ENCODE data around the gene PTPRN2. TPM values are rescaled to one million over a fixed set of nuclear protein-coding genes. Genes with fewer than 3 reads are reported as not detected.

PTPRN2 gene
- total RNA-seq, 5 donors from 2014 or later (not counting 1 experiment from before 2014, with no cell fraction given) = 0.60 to 1.7 (median 0.82) TPM

DNA sequence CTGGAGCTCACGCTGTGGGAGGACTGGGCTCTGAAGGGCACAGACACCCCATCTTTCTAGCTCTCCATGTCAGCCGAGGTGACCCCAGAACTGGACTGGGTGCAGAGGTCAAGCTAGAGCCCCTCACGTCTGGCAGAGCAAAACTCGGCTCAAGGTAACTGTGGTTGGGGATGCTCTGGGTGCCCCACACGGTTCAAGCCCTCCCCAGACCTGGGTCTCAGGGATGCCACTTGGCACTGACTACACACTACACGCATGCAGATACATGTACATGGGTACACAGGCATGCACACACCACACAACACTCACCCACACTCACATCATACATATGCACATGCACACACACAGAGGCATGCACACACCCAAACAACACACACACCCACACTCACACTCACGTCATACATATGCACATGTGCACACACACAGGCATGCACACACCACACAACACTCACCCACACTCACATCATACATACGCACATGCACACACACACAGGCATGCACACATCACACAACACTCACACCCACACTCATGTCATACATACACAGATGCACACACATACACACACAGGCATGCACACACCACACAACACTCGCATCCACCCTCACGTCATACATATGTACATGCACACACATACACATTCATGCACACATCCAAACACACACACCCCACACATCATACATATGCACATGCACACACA lies 1031.5 kb downstream of the PTPRN2 start:
- Histone ChIP-seq H3K27me3 (replicated peaks in 1 of 2; ENCODE audit: control insufficient read depth in 2 of 2, extremely low read depth in 1 of 2, insufficient read depth in 2 of 2, low read length in 1 of 2) (no peaks in the 10 kb centered on the region), H3K36me3 (ENCODE audit: control insufficient read depth in 2 of 2, extremely low read depth in 1 of 2, insufficient read depth in 1 of 2, low read length in 1 of 2) (no peaks in the 10 kb centered on the region), H3K27ac (ENCODE audit: low read length) (no peak overlapping the region), H3K4me3 (ENCODE audit: control insufficient read depth in 1 of 2, extremely low read depth in 1 of 2, low read length in 1 of 2) (no peak overlapping the region), H3K9me3 (no peaks in the 10 kb centered on the region), H3K4me1 (ENCODE audit: control insufficient read depth in 1 of 2, extremely low read depth in 1 of 2, insufficient read depth in 2 of 2, low read length in 2 of 2) (no peaks in the 10 kb centered on the region)
- CTCF ChIA-PET = no interaction called here
- POLR2A ChIA-PET = no interaction called here
- 96% methylated on average over 9 of the region's 10 CpGs for WGBS (ENCODE audit: insufficient coverage)
- ATAC-seq (replicated peaks in 1 of 4) (no peak), DNase-seq (no peak)
- Mint-ChIP-seq H3K27ac (no peak overlapping the region), H3K36me3 (no peaks in the 10 kb centered on the region), H3K4me1 (peaks cover 0 to 5% (median 0%) of the 10 kb centered on the region in 3 donors), H3K27me3 (no peaks in the 10 kb centered on the region), H3K4me3 (no peak overlapping the region), H3K9me3 (no peaks in the 10 kb centered on the region)

DNA sequence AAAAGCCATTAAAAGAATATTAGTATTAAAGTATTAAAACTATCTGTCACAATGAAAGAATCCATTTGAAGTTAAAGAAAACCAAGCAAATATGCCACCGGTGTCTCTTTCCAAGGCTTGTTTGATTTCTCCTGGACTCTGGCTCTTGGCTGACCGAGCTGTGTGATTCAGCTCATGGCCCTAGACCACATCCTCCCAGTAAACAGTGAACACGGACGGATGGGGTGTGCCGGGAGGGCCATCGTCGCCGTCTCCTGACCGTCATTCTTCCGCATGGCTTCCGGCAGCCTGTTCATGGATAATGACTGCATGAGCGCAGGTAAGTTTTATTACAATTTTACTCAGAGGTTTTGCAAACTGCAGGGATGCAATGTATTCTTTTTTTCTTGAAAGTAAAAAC lies 1032.3 kb downstream of the PTPRN2 start:
- POLR2A ChIA-PET = interaction anchor here in 1 of 2 donors (0.6 kb wide), 1 partner anchor 139 kb away, joined by 4 read pairs; no protein-coding TSS in a partner anchor
- no peak overlapping the region for H3K4me3 Mint-ChIP-seq
- H3K9me3 Mint-ChIP-seq = no peaks in the 10 kb centered on the region
- no peaks in the 10 kb centered on the region for H3K27me3 Mint-ChIP-seq
- no peaks in the 10 kb centered on the region for H3K36me3 Mint-ChIP-seq
- Histone ChIP-seq H3K27ac (ENCODE audit: low read length) (no peak overlapping the region), H3K27me3 (replicated peaks in 1 of 2; ENCODE audit: control insufficient read depth in 2 of 2, extremely low read depth in 1 of 2, insufficient read depth in 2 of 2, low read length in 1 of 2) (peaks cover 0 to 4% of the 10 kb centered on the region in 2 experiments), H3K36me3 (ENCODE audit: control insufficient read depth in 2 of 2, extremely low read depth in 1 of 2, insufficient read depth in 1 of 2, low read length in 1 of 2) (no peaks in the 10 kb centered on the region), H3K4me1 (ENCODE audit: control insufficient read depth in 1 of 2, extremely low read depth in 1 of 2, insufficient read depth in 2 of 2, low read length in 2 of 2) (no peaks in the 10 kb centered on the region), H3K9me3 (no peaks in the 10 kb centered on the region), H3K4me3 (ENCODE audit: control insufficient read depth in 1 of 2, extremely low read depth in 1 of 2, low read length in 1 of 2) (no peak overlapping the region)
- no peak overlapping the region for H3K27ac Mint-ChIP-seq
- H3K4me1 Mint-ChIP-seq = peaks cover 0 to 5% (median 0%) of the 10 kb centered on the region in 3 donors
- CTCF ChIA-PET = no interaction called here
- ATAC-seq (replicated peaks in 1 of 4) (no peak), DNase-seq (no peak)
- WGBS (ENCODE audit: insufficient coverage) = 94% methylated on average over 9 of the region's 12 CpGs

DNA sequence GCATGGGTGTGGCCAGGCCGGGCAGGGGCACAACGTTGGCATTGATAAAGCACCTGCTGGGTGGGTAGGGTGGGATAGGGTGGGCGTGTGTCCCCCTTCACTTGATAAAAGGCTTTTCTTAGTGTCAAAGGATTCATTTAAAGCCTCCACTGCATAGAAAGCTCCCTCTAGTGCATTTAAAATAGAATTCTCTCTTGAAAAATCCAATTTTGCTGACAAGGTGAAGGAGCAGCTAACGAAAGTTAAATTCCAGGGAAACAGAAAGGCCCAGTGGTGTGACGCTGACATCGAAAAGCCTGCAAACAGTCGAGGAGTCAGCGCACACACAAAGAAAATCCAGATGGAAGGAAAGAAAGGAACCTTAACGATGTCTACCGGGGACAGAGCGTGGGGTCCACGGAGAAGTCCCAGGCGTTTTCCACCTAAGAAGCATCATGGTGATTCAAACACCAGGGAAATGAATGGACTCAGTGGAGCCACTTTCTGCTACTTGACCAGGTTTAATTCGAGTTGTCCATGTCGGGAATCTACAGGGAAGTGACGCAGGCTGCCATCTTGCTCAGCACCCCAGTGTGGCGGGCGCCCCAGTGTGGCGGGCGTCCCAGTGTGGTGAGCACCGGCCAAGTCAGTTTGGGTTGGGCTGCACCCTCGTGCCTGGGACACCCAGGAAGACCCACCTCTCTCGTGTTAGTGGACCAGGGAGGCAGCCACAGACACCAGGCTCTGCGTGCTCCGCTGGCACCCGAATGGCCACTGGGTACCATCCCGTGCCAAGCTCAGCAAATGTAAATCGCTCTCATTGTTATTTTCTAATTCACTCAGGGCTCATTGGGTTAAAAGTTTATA lies 1033.0 kb downstream of the PTPRN2 start:
- no peaks in the 10 kb centered on the region for H3K36me3 ChIP-seq (ENCODE audit: control insufficient read depth in 2 of 2, extremely low read depth in 1 of 2, insufficient read depth in 1 of 2, low read length in 1 of 2)
- H3K27ac ChIP-seq (ENCODE audit: low read length) = no peak overlapping the region
- peaks cover 0 to 11% of the 10 kb centered on the region in 2 experiments for H3K27me3 ChIP-seq (replicated peaks in 1 of 2; ENCODE audit: control insufficient read depth in 2 of 2, extremely low read depth in 1 of 2, insufficient read depth in 2 of 2, low read length in 1 of 2)
- no peaks in the 10 kb centered on the region for H3K9me3 Mint-ChIP-seq
- DNase-seq (no peak), ATAC-seq (replicated peaks in 1 of 4) (no peak)
- WGBS (ENCODE audit: insufficient coverage) = 90% methylated on average over 19 of the region's 28 CpGs
- no peak overlapping the region for H3K4me3 Mint-ChIP-seq
- ChIA-PET CTCF (no interaction called here), POLR2A (interaction anchor here in 1 of 2 donors (0.6 kb wide), 1 partner anchor 139 kb away, joined by 4 read pairs; no protein-coding TSS in a partner anchor)
- H3K27me3 Mint-ChIP-seq = no peaks in the 10 kb centered on the region
- no peak overlapping the region for H3K4me3 ChIP-seq (ENCODE audit: control insufficient read depth in 1 of 2, extremely low read depth in 1 of 2, low read length in 1 of 2)
- H3K4me1 Mint-ChIP-seq = peaks cover 0 to 5% (median 0%) of the 10 kb centered on the region in 3 donors
- no peaks in the 10 kb centered on the region for H3K9me3 ChIP-seq
- H3K36me3 Mint-ChIP-seq = no peaks in the 10 kb centered on the region
- H3K4me1 ChIP-seq (ENCODE audit: control insufficient read depth in 1 of 2, extremely low read depth in 1 of 2, insufficient read depth in 2 of 2, low read length in 2 of 2) = no peaks in the 10 kb centered on the region
- no peak overlapping the region for H3K27ac Mint-ChIP-seq

DNA sequence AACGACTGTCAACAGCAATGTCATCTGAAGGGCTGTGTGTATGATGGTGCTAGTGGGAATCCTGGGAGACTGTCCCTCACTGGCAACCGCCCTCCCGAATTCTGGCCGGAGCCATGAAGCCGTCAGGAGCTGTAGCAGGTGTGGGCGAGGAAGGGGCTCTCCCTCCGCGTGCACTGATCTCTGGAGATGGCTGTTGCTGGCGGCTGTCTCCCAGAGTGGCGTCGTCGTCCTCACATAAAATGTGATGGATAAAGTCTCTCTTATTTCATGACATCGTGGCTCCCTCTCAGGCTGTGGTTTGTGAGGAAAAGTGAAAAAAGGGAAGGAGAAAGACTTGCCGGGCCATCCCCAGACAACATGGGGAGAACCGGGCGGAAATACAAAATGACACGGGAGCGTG lies 1034.4 kb downstream of the PTPRN2 start:
- CTCF ChIA-PET = no interaction called here
- ATAC-seq (replicated peaks in 1 of 4) = no peak
- no peak for DNase-seq
- POLR2A ChIA-PET = no interaction called here
- H3K27ac ChIP-seq (ENCODE audit: low read length) = no peak overlapping the region
- H3K36me3 ChIP-seq (ENCODE audit: control insufficient read depth in 2 of 2, extremely low read depth in 1 of 2, insufficient read depth in 1 of 2, low read length in 1 of 2) = no peaks in the 10 kb centered on the region
- peaks cover 0 to 13% of the 10 kb centered on the region in 2 experiments for H3K27me3 ChIP-seq (replicated peaks in 1 of 2; ENCODE audit: control insufficient read depth in 2 of 2, extremely low read depth in 1 of 2, insufficient read depth in 2 of 2, low read length in 1 of 2)
- Mint-ChIP-seq H3K4me3 (no peak overlapping the region), H3K27me3 (no peaks in the 10 kb centered on the region), H3K9me3 (no peaks in the 10 kb centered on the region), H3K36me3 (peaks cover under 1% of the 10 kb centered on the region), H3K4me1 (peaks cover 0 to 5% (median 0%) of the 10 kb centered on the region in 3 donors), H3K27ac (no peak overlapping the region)
- H3K4me1 ChIP-seq (ENCODE audit: control insufficient read depth in 1 of 2, extremely low read depth in 1 of 2, insufficient read depth in 2 of 2, low read length in 2 of 2) = no peaks in the 10 kb centered on the region
- H3K4me3 ChIP-seq (ENCODE audit: control insufficient read depth in 1 of 2, extremely low read depth in 1 of 2, low read length in 1 of 2) = no peak overlapping the region
- 88% methylated on average over 14 of the region's 18 CpGs for WGBS (ENCODE audit: insufficient coverage)
- H3K9me3 ChIP-seq = no peaks in the 10 kb centered on the region

DNA sequence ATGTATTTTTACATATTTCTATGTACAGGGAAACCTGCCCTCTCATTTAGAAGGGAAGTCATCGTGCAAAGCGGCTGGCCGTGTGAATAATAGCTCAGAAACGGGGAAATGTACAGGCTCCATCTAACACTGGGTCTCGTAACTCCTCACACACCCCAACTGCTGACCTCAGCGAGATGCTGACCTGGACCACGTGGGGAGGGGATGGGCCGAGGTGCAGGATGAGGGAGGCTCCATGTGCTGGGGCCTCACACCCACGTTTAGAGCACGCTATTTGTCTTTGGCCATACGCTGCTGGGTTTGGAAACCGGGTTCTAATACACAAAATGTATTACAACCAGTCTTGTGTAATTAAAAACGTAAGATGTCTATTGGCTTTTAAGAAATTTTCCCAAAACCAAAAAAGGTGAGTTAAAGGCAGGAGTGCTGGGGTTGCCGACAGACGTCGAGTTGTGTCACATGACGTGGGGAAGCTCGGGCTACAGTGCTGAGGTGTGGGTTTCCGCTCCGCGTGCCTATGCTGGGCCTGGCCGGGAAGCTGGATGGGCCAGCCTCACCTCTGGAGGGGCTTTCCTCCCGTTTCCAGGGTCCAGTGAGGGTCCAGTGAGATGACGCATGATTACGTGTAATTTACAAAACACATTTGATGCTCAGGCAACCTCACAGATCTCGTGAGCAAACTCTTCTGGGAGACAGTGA lies 1035.2 kb downstream of the PTPRN2 start:
- Mint-ChIP-seq H3K4me1 (peaks cover 0 to 5% (median 0%) of the 10 kb centered on the region in 3 donors), H3K4me3 (no peak overlapping the region), H3K9me3 (no peaks in the 10 kb centered on the region), H3K27me3 (no peaks in the 10 kb centered on the region), H3K27ac (no peak overlapping the region), H3K36me3 (peaks cover 5% of the 10 kb centered on the region)
- Histone ChIP-seq H3K27ac (ENCODE audit: low read length) (no peak overlapping the region), H3K4me3 (ENCODE audit: control insufficient read depth in 1 of 2, extremely low read depth in 1 of 2, low read length in 1 of 2) (no peak overlapping the region), H3K27me3 (replicated peaks in 1 of 2; ENCODE audit: control insufficient read depth in 2 of 2, extremely low read depth in 1 of 2, insufficient read depth in 2 of 2, low read length in 1 of 2) (peaks cover 0 to 13% of the 10 kb centered on the region in 2 experiments), H3K4me1 (ENCODE audit: control insufficient read depth in 1 of 2, extremely low read depth in 1 of 2, insufficient read depth in 2 of 2, low read length in 2 of 2) (no peaks in the 10 kb centered on the region), H3K9me3 (no peaks in the 10 kb centered on the region), H3K36me3 (ENCODE audit: control insufficient read depth in 2 of 2, extremely low read depth in 1 of 2, insufficient read depth in 1 of 2, low read length in 1 of 2) (no peaks in the 10 kb centered on the region)
- POLR2A ChIA-PET = no interaction called here
- 89% methylated on average over 12 of the region's 26 CpGs for WGBS (ENCODE audit: insufficient coverage)
- CTCF ChIA-PET = no interaction called here
- no peak for DNase-seq
- ATAC-seq (replicated peaks in 1 of 4) = no peak

DNA sequence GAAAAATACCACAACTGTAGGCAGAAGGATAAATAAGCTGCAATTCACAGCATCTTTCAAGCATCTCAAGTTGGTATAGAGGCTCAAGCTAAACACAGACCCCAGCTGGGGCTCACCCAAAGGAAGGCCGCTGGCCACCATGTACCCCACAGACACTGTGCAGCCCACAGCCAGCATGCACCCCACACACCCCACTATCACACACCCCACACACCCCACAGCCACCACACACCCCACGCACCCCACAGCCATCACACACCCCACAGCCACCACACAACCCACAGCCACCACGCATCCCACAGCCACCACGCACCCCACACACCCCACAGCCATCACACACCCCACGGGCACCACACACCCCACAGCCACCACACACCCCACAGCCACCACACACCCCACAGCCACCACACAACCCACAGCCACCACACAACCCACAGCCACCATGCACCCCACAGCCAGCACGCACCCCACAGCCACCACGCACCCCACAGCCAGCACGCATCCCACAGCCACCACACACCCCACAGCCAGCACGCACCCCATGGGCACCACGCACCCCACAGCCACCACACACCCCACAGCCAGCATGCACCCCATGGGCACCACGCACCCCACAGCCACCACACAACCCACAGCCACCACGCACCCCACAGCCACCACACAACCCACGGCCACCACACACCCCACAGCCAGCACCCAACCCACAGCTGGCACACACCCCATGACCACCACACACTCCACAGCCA lies 1036.1 kb downstream of the PTPRN2 start:
- Histone ChIP-seq H3K36me3 (ENCODE audit: control insufficient read depth in 2 of 2, extremely low read depth in 1 of 2, insufficient read depth in 1 of 2, low read length in 1 of 2) (no peaks in the 10 kb centered on the region), H3K9me3 (no peaks in the 10 kb centered on the region), H3K27me3 (replicated peaks in 1 of 2; ENCODE audit: control insufficient read depth in 2 of 2, extremely low read depth in 1 of 2, insufficient read depth in 2 of 2, low read length in 1 of 2) (peaks cover 0 to 13% of the 10 kb centered on the region in 2 experiments), H3K4me3 (ENCODE audit: control insufficient read depth in 1 of 2, extremely low read depth in 1 of 2, low read length in 1 of 2) (no peak overlapping the region), H3K4me1 (ENCODE audit: control insufficient read depth in 1 of 2, extremely low read depth in 1 of 2, insufficient read depth in 2 of 2, low read length in 2 of 2) (no peaks in the 10 kb centered on the region), H3K27ac (ENCODE audit: low read length) (no peak overlapping the region)
- ChIA-PET CTCF (no interaction called here), POLR2A (no interaction called here)
- DNase-seq = no peak
- WGBS (ENCODE audit: insufficient coverage) = 52% methylated on average over 13 of the region's 13 CpGs
- H3K4me1 Mint-ChIP-seq = peaks cover 0 to 5% (median 0%) of the 10 kb centered on the region in 3 donors
- no peak for ATAC-seq (replicated peaks in 1 of 4)
- no peak overlapping the region for H3K4me3 Mint-ChIP-seq
- H3K36me3 Mint-ChIP-seq = peaks cover 9% of the 10 kb centered on the region
- no peaks in the 10 kb centered on the region for H3K9me3 Mint-ChIP-seq
- H3K27ac Mint-ChIP-seq = no peak overlapping the region
- no peaks in the 10 kb centered on the region for H3K27me3 Mint-ChIP-seq
